Stimulated activated naive CD8-positive, alpha-beta T cell treated with anti-CD3 and anti-CD28 coated beads, Interleukin-15, Interleukin-2, amounts not matched to agents 100 ng/mL and 50 ng/mL, for 24 hours (primary cell): ENCODE results near the gene LVRN.

Source experiments
- H3K27ac Mint-ChIP-seq: one replicate; pipeline ENCODE4 v1.8.0; 2021; ENCODE audit warnings: mild to moderate bottlenecking, mixed read lengths
- H3K27me3 Mint-ChIP-seq: one replicate; pipeline ENCODE4 v1.8.0; 2021; ENCODE audit warnings: mixed read lengths
- H3K36me3 Mint-ChIP-seq: one replicate; pipeline ENCODE4 v1.8.0; 2021; ENCODE audit warnings: low read depth, mixed read lengths
- H3K4me1 Mint-ChIP-seq: one replicate; pipeline ENCODE4 v1.8.0; 2021; ENCODE audit warnings: low read depth, mixed read lengths
- H3K4me3 Mint-ChIP-seq: one replicate; pipeline ENCODE4 v1.8.0; 2021; ENCODE audit warnings: mild to moderate bottlenecking, mixed read lengths
- H3K9me3 Mint-ChIP-seq: one replicate; pipeline ENCODE4 v1.8.0; 2021; ENCODE audit warnings: mixed read lengths

Gene LVRN

GRCh38 chr5:115985802-115986757 is 23.8 kb downstream of the LVRN start:
- no peaks in the 10 kb centered on the region for H3K4me1 Mint-ChIP-seq
- H3K9me3 Mint-ChIP-seq = no peaks in the 10 kb centered on the region
- H3K36me3 Mint-ChIP-seq = no peaks in the 10 kb centered on the region
- no peak overlapping the region for H3K4me3 Mint-ChIP-seq
- peaks cover 3% of the 10 kb centered on the region for H3K27me3 Mint-ChIP-seq
- no peak overlapping the region for H3K27ac Mint-ChIP-seq

DNA sequence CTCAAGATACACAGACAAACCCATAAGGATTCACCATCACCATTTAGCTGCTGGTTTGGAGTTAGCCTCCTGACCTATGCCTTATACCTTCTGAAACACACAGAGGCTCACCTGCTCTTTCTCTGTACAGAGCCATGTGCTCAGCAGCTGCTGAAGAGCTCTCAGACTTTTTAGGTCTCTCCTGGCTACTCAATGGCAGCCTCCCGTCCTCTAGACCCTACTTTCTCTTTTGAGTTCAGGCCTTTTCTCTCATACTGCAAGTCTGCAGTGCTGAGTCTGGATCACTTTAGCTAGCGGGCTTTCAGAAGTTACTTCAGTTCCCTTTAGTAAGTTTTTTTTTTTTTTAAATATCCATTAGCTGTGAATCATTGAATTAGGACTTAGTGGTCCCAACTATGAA is 25.7 kb downstream of the LVRN start:
- no peaks in the 10 kb centered on the region for H3K9me3 Mint-ChIP-seq
- H3K36me3 Mint-ChIP-seq = no peaks in the 10 kb centered on the region
- no peaks in the 10 kb centered on the region for H3K4me1 Mint-ChIP-seq
- no peak overlapping the region for H3K27ac Mint-ChIP-seq
- no peak overlapping the region for H3K4me3 Mint-ChIP-seq
- H3K27me3 Mint-ChIP-seq = peaks cover 10% of the 10 kb centered on the region

DNA sequence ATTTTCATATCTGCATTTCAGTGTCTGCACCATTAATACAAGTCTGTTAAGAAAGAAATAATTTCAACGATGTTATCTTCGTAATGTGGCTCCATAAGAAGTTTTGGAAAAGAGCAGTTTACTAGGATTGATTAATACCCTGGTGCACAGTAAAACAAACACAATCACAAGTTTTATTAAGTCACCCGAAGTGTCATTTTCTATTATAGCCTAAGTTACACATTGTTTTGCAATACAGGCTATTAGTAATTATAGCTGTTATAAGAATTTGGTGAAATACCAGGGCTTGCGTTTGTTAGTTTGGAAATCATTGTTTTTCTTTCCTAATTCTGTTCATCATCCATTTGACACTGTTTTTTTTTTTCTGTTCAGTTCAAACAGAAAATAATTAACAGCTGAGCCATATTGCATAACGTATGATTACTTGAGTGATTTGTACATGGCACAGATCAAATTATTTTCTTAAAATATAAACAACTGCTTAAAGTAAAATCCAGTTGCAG is 30.6 kb downstream of the LVRN start:
- H3K36me3 Mint-ChIP-seq = no peaks in the 10 kb centered on the region
- no peaks in the 10 kb centered on the region for H3K4me1 Mint-ChIP-seq
- no peaks in the 10 kb centered on the region for H3K9me3 Mint-ChIP-seq
- H3K4me3 Mint-ChIP-seq = no peak overlapping the region
- H3K27ac Mint-ChIP-seq = no peak overlapping the region
- H3K27me3 Mint-ChIP-seq = peaks cover 14% of the 10 kb centered on the region

- no peak overlapping the region for H3K4me3 Mint-ChIP-seq
- peaks cover 19% of the 10 kb centered on the region for H3K27me3 Mint-ChIP-seq
- H3K27ac Mint-ChIP-seq = no peak overlapping the region
- no peaks in the 10 kb centered on the region for H3K36me3 Mint-ChIP-seq
- no peaks in the 10 kb centered on the region for H3K9me3 Mint-ChIP-seq
- H3K4me1 Mint-ChIP-seq = no peaks in the 10 kb centered on the region
Measured at GRCh38 chr5:115995351-115995750, 33.1 kb downstream of the LVRN start.

- no peak overlapping the region for H3K4me3 Mint-ChIP-seq
- no peaks in the 10 kb centered on the region for H3K4me1 Mint-ChIP-seq
- no peaks in the 10 kb centered on the region for H3K9me3 Mint-ChIP-seq
- H3K27ac Mint-ChIP-seq = no peak overlapping the region
- H3K27me3 Mint-ChIP-seq = peaks cover 11% of the 10 kb centered on the region
- H3K36me3 Mint-ChIP-seq = no peaks in the 10 kb centered on the region
Measured at GRCh38 chr5:116002116-116002906, 40.0 kb downstream of the LVRN start.

DNA sequence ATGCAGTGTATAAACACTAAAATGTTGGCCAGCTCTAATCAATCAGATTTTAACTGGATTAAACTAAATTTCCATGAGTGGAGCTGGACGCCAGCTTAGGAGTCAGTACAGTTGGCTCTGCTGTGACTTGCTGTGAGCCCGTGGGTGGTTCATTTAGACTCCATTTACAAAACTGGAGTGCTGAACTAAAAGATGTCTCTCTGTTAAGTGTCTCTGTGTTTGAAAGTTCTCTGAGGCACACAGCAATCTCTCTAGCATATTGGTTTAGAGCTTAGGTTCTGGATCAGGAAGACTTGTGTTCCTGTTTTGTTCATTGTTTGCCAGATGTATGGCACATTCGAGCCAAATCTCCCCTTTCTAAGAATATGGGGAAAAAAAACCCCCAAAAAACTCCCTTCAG is 42.0 kb downstream of the LVRN start:
- H3K4me3 Mint-ChIP-seq = no peak overlapping the region
- no peaks in the 10 kb centered on the region for H3K36me3 Mint-ChIP-seq
- H3K4me1 Mint-ChIP-seq = no peaks in the 10 kb centered on the region
- H3K27me3 Mint-ChIP-seq = peaks cover 7% of the 10 kb centered on the region
- H3K9me3 Mint-ChIP-seq = no peaks in the 10 kb centered on the region
- H3K27ac Mint-ChIP-seq = no peak overlapping the region

GRCh38 chr5:116009806-116010205 is 47.5 kb downstream of the LVRN start:
- H3K36me3 Mint-ChIP-seq = no peaks in the 10 kb centered on the region
- H3K4me3 Mint-ChIP-seq = no peak overlapping the region
- H3K27ac Mint-ChIP-seq = no peak overlapping the region

GRCh38 chr5:116011046-116011445 is 48.8 kb downstream of the LVRN start:
- no peaks in the 10 kb centered on the region for H3K36me3 Mint-ChIP-seq
- no peaks in the 10 kb centered on the region for H3K4me1 Mint-ChIP-seq
- H3K27ac Mint-ChIP-seq = no peak overlapping the region
- no peaks in the 10 kb centered on the region for H3K9me3 Mint-ChIP-seq
- peaks cover 6% of the 10 kb centered on the region for H3K27me3 Mint-ChIP-seq
- H3K4me3 Mint-ChIP-seq = no peak overlapping the region

More at GRCh38 chr5:116009806-116010205, 47.5 kb downstream of the LVRN start:
- H3K27me3 Mint-ChIP-seq = peaks cover 6% of the 10 kb centered on the region
- H3K9me3 Mint-ChIP-seq = no peaks in the 10 kb centered on the region
- no peaks in the 10 kb centered on the region for H3K4me1 Mint-ChIP-seq

GRCh38 chr5:116013207-116013785 is 51.0 kb downstream of the LVRN start:
- Mint-ChIP-seq H3K36me3 (no peaks in the 10 kb centered on the region), H3K4me3 (no peak overlapping the region), H3K4me1 (no peaks in the 10 kb centered on the region), H3K27ac (no peak overlapping the region), H3K27me3 (peaks cover 6% of the 10 kb centered on the region), H3K9me3 (no peaks in the 10 kb centered on the region)

DNA sequence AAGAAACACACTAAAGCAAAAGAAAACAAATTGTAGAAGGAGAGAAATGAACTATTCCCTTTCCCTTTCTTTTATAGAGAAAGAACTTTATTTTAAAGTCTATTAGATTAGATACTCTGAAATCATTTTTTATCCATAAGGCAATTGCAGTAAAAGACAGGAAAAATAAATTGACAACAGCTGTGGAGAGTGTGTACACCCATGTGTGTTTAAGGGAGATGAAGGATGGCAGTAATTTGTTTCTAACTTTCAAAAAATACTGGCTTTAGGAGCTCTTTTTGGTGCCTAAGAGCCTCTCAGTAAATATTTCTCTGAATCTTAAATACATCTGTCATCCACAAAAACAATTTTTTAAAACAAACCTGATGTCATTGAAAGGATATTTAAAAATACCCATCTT is 51.7 kb downstream of the LVRN start:
- peaks cover 6% of the 10 kb centered on the region for H3K27me3 Mint-ChIP-seq
- H3K9me3 Mint-ChIP-seq = no peaks in the 10 kb centered on the region
- no peaks in the 10 kb centered on the region for H3K36me3 Mint-ChIP-seq
- no peak overlapping the region for H3K27ac Mint-ChIP-seq
- no peaks in the 10 kb centered on the region for H3K4me1 Mint-ChIP-seq
- no peak overlapping the region for H3K4me3 Mint-ChIP-seq

DNA sequence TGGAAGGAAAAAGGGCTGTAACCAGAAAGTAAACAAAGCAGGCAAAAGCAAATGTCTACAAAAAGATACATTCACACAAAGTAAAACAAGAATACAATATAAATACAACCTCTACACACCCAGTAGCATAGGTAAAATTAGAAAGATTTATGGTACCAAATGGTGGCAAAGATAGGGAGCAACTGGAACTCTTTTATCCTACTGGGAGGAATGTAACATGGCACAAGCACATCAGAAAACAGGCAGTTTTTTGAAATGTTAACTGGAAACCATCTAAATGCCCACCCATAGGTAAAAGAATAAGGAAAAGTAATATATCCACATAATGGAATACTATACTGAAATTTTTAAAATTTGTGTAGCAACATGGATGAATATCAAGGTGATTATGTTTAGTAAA is 61.3 kb downstream of the LVRN start:
- H3K9me3 Mint-ChIP-seq = no peaks in the 10 kb centered on the region

GRCh38 chr5:116025866-116026265 is 63.6 kb downstream of the LVRN start:
- no peak overlapping the region for H3K4me3 Mint-ChIP-seq
- H3K9me3 Mint-ChIP-seq = no peaks in the 10 kb centered on the region
- no peak overlapping the region for H3K27ac Mint-ChIP-seq
- no peaks in the 10 kb centered on the region for H3K4me1 Mint-ChIP-seq
- H3K27me3 Mint-ChIP-seq = peaks cover 8% of the 10 kb centered on the region
- no peaks in the 10 kb centered on the region for H3K36me3 Mint-ChIP-seq

More for the DNA sequence above, 61.3 kb downstream of the LVRN start:
- Mint-ChIP-seq H3K36me3 (no peaks in the 10 kb centered on the region), H3K27ac (no peak overlapping the region), H3K27me3 (peaks cover 18% of the 10 kb centered on the region), H3K4me3 (no peak overlapping the region), H3K4me1 (no peaks in the 10 kb centered on the region)

DNA sequence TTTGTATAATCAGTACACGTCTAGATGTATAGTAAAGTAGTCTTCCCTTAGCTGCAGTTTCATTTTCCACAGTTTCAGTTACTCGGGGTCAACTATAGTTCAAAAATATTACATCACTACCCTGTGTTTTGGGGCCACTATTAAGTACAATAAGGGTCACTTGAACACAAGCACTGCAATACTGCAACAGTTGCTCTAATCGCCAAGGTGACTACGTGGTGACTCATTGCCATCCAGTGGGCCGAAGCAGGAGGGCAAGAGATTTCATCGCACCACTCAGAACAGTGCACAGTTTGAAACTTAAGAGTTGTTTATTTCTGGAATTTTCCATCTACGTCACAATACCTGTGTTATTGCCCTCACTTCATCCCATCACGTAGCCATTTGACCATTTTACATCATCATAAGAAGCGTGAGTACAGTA is 69.8 kb downstream of the LVRN start, which contains the start of gene ARL14EPL:
TSS of gene ARL14EPL (plus strand) at position 379 of the 424 bp plus-strand sequence. CDS start 18,994 bp downstream, outside the sequence.
- H3K27ac Mint-ChIP-seq = no peak within 1 kb of the TSS
- peaks cover 17% of the 10 kb centered on the region for H3K27me3 Mint-ChIP-seq
- no peaks in the 10 kb centered on the region for H3K9me3 Mint-ChIP-seq
- no peaks in the 10 kb centered on the region for H3K4me1 Mint-ChIP-seq
- no peak within 1 kb of the TSS for H3K4me3 Mint-ChIP-seq
- no peaks in the 10 kb centered on the region for H3K36me3 Mint-ChIP-seq

GRCh38 chr5:116032991-116033390 is 70.7 kb downstream of the LVRN start:
- no peak overlapping the region for H3K27ac Mint-ChIP-seq
- peaks cover under 1% of the 10 kb centered on the region for H3K4me1 Mint-ChIP-seq
- H3K27me3 Mint-ChIP-seq = peaks cover 15% of the 10 kb centered on the region
- H3K9me3 Mint-ChIP-seq = no peaks in the 10 kb centered on the region
- H3K36me3 Mint-ChIP-seq = no peaks in the 10 kb centered on the region
- H3K4me3 Mint-ChIP-seq = no peak overlapping the region

DNA sequence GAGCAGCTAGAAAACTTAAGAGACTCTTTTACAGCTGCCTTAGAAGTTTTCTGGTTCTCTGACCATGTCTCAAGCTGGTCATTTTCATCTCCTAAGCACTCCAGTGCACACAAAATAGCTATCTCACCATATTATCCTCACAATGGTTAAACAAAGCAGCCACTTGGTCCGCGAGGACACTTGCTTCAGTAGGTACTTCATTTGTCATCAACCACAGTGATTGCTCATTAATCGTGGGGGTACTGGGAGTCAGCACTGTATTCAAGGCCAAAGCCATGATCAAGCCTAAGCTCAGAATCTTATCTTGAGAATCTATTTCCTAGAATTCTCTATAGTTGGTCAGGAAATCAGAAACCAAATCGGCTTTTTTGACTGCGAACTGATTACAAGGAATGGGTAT is 72.8 kb downstream of the LVRN start:
- peaks cover 19% of the 10 kb centered on the region for H3K27me3 Mint-ChIP-seq
- no peaks in the 10 kb centered on the region for H3K9me3 Mint-ChIP-seq
- H3K4me3 Mint-ChIP-seq = no peak overlapping the region
- no peak overlapping the region for H3K27ac Mint-ChIP-seq
- peaks cover 15% of the 10 kb centered on the region for H3K4me1 Mint-ChIP-seq
- no peaks in the 10 kb centered on the region for H3K36me3 Mint-ChIP-seq
